HG03039 (cell line): ENCODE measurements around the gene MBD5.

Experiments
- ATAC-seq: cut with Tn5 transposase; IDR thresholded peaks from one replicate; pipeline ENCODE4 v1.9.1; 2021; ENCODE audit warnings: mild to moderate bottlenecking, moderate library complexity; ENCODE audit not compliant: unreplicated experiment

MBD5 gene

DNA sequence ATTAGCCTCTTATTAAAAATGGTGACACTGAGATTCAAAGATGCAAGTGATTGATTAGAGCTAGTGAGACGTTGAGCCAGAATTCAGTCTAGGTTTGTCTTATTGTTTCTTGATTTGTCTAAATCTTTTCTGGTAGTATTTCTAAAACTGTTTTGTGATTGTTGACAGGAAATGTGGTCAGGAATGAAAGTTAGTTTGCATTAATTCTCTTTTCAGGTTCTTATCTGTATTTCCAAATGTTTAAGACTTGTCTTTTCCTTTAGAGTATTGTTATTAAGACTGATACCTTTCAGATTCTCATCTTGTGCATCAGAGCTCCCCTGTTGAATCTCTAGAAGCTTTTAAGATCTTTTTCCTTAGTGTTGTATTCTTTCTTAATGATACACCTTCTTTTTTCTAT lies 89.3 kb downstream of the MBD5 start:
- ATAC-seq = no peak

DNA sequence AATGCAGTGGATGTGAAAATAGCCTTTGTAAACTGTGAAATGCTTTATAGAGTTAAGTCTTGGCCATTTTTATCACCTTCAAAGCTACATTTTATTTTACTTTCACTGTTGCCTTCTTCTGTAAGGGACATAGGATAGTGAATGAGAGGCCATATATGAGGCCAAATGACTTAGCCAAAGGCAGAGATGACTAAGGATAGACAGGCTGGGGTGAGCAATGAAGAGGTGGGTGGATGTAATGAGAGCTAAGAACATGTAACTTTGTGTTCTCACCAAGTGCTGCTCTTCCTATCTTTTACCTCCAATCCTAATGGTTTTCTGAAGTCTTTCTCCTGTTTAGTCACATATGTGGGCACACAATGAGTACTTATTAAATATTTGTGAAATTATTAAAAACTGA lies 101.9 kb downstream of the MBD5 start:
- no peak for ATAC-seq

DNA sequence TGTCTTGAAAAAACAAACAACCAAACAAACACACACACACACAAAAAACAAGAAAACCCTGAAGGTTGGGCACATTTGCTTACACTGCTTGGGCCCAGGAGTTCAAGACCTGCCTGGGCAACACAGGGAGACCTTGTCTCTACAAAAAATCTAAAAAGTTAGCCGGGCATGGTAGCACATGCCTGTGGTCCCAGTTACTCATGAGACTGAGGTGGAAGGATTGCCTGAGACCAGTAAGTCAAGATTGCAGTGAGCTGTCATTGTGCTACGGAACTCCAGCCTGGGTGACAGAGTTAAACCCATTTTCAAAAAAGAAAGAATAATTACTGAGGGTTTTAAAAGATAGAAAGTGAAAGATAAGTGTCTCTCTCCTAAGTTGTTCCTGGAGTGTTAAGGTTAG lies 103.4 kb downstream of the MBD5 start:
- no peak for ATAC-seq

DNA sequence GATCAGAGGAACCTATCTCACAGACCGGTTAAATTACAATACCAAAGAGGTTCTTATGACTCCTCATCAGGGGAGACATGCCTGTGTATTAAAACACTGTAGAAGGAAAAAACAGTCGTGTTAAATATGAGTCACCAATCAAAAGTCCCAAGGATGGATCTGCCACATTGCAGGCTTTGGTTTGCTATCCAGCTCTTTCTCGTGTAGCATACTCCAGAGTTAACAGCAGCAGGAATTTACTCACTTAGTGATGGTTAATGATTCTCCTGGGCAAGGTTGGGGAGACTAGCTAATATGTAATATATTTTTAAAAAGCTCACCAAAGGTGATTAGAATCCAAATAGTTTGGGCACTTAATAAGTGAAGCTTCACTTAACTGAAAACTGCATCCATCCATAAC lies 109.7 kb downstream of the MBD5 start:
- ATAC-seq = no peak

DNA sequence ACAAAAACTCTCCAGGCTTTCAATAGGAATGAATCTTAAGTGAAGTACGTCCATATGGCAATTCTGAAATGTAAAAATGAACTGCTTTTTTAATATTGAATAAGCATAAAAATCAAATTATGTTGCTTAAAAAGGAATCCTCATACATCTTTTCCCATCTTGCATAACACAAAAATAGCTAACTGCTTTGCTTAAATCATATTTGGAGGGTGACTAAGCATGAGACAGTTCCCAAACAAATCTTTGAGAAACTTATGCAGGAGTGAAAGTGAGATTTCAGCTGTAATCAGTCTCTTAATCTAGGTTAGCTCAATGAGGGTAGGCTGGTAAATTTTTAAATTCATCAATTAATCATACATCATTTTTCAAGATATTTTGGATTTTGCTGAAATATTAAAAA lies 111.5 kb downstream of the MBD5 start:
- ATAC-seq = no peak

DNA sequence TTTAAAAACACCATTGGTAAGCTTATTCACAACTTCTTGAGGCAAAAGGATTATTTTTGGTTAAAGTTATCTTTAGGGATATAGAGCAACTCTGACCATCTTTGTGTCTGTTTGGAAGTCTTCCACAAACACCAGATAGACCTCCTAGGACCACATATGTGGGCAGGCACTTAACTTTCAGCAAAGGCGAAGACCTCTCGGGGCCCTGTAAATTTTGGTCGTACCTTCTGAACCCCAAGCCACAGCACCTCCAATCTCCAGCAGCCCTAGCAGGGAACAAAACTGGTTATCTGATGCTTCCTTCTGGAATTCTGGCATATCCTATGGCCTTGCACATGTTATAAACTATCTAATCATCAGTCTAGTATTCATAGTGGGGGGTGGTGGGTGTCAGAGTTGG lies 114.8 kb downstream of the MBD5 start:
- no peak for ATAC-seq

DNA sequence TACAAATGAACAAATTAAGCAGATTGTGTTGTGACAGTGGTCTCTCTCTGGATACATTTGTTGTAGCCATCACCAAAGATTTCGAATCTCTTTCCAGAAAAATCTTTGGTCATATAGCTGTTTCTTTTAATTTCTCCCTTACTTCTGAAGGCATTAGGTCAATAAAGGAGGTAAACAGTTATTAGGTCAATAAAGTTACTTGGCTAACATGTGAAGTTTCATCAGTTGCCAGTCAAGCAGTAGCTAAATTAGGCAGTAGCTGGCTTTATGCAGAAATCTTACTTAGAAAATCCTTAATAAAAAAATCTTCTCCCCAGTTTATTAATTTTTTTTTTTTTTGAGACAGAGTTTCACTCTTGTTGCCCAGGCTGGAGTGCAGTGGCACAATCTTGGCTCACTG lies 115.5 kb downstream of the MBD5 start:
- no peak for ATAC-seq

DNA sequence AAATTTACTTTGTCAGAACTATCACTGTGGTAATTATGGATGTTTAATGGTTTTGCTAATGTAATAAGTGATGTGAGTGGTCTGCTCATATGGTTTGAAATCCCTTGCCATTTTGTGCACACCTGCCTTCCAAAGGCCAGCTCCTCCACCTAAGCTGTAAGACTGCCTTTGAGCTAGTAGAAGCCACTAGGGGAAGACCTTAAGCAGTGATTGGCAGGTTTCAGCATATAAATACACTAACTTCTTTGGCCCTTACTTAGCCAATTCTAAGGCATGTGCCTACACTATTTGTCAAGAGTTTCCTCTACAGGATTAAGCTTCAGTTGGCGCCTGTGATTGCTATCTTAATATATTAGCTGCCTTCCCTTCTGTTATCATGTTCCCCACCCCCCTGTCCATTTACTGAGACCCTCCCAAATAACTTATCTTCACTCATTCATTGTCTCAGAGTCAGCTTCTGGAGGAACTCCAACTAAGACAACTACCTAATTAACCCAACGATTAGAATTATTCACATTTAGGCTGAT lies 141.1 kb downstream of the MBD5 start:
- no peak for ATAC-seq

DNA sequence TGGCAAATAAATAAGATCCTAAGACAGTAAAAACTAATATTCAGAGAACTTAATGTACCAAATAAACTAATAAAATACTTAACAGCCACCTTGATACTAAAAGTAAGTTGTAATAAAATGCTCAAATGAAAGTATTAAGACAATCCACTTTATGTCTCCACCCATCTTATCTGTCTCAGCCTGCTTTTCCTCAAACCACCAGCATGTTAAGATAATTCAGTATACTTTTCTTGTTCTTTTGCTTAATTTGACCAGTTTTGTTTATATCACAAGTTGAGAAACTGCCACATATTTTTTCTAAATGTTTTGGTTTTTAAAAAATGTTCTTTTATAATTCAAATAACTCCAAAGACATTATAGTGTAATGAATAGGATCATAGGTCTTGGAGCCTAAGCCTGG lies 142.0 kb downstream of the MBD5 start:
- ATAC-seq = no peak

DNA sequence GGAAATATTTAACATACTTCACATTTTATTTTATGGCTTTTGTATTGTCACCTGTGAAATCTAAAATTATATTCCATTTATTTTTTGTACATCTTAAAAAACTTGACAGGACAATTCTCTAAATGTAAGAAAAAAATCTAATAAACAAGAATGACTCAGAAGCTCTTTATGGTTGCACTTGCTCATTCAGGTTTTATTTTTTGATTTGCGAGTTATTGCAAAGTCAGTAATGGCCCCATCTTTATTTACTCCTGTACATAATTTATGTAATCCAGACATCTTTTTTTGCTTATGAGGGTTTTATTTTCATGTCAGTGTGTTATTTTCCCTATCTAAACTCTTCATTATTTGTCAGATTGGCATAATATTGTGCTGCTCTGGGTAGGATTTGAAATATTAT lies 145.1 kb downstream of the MBD5 start:
- ATAC-seq = no peak

DNA sequence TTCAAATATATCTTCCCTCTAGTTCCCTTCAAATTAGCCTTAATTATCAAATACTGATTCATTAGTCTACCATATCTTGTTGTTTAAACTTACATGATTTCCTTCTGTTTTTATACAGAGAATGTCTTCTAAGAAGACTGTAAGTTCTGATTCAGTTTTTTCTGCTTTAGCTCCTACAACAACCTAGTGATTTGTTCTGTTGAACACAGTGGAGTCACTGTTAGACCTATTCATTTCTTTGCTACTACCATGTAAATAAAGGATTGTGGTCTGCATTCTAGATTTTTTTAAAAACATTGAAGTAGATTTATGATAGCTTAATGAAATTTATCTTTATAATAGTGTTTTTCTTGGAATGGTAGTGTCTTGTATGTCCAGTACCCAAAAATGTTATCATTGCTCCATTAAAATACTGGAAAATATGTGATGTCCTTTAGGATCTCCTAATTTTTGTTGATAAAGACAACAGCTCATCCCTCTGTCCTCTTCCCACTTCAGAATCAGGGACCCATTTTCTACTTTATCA lies 146.4 kb downstream of the MBD5 start:
- ATAC-seq = no peak

DNA sequence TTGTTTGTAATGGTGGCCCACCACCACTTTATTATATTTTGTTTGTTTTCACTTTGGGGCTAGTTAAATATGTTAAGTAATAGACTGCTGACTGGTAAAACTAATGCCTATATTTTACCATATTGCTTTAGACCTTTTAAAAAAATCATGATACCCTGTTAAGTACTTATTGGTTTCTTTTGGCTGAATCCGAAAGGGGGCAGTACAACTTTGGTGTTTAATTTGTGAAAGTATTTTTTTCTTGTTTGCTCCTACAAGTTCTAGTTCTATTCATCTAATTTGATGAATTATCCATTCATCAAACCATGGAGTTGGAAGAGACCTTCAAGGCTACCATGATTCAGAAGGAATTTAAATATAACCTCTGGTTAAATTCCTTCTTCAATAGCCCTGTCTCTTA lies 147.0 kb downstream of the MBD5 start:
- no peak for ATAC-seq

DNA sequence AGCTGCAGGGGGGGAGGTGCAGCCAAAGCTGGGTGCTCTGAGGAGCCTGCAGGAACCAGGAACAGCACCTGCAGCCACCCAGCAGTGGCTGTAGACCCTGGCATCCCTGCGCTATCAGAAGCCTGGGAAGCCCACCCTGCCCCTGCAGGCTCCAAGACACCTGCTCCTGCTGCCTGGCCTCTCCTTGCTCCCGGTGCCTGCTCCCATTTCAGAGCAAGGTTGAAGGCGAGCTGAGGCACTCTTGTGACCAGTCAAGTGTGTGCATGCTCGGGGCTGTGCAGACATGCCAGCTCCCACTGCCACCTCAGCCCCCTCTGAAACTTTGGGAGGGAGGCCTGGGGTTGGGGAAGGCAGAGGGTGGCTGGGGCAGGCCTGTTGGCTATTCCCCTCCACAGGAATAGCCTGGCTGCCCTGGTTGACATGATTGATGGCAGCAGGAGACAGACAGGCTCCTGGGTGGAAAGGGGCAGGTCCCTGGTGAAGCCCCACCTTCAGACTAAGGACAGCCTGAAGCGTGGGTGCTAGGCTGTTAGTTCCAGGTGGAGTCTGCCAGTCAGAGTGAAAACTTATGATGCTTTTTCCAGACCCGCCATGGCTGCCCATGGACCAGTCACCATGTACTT lies 151.4 kb downstream of the MBD5 start:
- ATAC-seq = no peak

DNA sequence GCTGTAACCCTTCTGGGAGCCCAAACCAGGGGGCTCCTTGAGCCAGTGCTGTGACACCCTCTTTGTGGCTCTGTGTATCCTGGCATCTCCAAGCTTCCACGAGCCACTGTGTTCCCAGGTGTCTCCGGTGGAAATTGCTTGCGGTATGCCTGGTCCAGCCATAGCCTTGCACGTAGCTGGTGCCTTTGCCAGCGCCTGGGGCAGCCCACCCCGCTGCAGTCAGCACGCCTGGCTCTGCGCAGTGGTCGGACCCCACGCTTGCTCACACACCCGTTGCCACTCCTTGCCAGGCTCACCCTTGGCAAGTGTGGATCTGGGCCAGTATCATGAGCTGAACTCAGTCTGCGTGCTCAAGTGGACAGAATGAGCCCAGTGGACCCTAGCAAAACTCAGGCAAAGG lies 152.3 kb downstream of the MBD5 start:
- no peak for ATAC-seq

DNA sequence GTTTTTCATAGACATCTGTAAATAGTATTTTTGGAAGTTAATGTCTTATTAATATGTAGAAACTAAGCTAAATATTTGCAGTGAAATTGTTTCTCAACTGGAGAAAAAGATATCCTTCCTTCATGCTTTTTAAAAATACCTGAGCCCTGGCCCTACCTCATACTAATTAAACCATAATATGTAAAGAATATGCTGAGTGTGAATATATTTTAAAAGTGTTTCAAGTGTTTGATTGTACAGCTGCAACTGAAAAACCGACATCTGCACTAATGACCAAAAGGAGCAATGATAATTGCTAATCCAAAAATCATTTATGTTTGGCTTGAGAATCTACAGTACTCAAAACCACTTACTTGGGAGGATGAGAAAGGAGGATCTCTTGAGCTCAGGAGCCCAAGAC lies 156.7 kb downstream of the MBD5 start:
- no peak for ATAC-seq

DNA sequence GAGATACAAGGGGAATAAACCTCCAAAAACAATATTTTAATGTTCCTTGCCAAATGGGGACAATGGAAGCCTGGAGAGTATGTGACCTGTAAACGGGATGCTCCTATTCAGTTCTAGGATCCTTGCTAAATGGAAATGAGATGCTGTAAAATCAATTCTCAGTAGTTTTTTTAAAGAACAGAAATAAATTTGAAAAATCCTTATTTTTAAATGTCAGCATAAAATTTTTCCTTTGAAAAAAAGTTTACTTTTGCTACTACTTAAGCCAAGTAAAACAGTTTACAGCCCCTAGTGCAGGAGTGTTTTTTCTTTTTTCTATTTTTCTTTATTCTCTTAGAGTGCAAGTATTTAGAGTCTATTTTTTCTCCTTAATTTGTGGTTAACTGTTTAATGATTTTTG lies 158.8 kb downstream of the MBD5 start:
- no peak for ATAC-seq

DNA sequence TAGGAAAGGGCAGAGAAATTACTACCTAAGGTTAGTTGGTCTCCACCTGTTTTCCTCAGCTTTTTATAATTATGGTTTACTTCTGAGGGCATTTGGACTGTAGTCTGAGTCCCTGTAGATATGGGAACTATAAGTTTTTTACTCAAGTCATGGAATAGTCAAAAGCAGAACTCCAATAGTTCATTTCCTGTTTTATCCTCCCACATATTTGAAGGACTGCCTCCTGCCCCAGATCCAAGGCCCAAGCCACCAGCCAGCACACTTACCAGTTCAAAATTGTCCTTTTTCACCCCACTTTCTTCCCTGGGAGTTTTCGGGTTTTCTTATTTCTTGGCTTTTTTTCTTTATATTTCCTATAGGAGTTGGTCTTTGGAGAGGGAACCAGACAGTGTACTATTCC lies 164.1 kb downstream of the MBD5 start:
- ATAC-seq = no peak

DNA sequence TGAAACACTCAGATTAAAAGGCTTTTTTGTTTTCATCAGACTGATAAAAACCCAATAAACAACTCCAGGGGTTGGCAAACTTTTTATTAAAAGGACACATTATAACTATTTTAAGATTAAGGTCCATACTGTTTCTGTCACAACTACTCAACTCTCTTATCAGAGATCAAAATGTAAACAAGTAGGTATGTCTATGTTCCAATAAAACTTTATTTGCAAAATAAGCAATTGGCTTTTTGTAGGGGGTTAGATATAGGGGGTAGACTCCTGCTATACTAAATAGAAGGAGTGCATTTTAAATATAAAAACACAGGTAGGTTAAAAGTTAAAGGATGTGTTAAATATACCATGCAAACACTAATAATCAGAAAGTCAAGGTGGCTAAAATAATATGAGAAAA lies 174.0 kb downstream of the MBD5 start:
- no peak for ATAC-seq

DNA sequence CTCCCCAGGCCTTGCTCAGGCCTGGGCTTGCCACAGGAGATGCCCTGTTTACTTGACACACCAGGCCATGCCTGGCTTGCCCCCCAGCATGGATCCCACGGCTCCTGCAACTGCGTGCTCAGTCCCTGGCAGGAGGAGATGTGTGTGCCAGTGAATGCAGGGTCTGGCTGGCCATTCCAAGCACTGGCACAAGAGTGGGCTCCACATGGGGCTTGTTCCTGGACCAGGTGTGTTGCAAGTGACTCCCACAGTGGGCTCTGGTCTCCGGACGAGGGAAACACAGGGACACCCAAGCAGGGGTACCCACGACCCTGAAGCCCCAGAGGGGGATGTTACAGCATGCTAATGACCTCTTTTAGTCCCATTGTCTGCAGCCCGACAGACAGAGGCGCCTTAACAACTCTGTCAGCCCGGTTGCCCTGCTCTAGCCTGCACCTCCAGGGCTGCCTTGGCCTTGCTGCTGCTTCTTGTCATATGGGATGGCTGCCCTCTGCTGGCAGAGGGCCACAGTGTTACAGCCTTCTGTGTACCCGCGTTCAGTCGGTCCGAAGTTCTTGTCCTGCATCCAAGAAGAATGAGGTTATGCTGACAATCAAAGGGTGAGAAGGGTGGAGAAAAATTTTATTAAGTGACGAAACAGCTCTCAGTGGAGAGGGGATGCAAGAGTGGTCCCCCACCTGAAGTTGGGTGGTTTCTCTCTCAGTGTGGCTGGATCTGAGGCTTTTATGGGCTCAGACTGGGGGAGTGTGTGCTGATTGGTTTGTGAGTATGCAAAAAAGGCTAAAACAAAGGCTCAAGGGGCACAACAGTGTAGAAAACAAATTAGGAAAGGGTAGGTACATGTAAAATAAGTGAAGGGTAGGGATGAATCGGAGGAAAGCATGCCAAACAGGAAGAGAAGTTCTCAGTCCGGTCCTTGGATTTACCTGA lies 180.4 kb downstream of the MBD5 start:
- no peak for ATAC-seq

DNA sequence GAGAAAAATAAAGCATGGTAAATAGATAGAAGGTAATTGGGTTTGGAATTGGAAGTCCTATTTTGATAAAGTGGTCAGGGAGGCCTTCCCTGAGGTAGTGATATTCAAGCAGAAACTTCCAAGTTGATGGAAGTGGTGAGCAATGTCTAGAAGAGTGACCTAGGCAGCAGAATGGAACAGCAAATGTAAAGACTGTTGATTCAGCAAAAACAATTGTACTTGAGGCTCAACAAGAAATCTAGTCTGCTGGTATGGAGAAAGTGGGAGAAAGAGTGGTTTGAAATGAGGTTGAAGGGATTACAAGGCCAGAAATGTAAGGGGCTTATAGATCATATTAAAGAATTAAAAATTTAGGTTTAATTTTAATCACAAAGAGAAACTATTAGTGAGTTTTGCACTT lies 181.3 kb downstream of the MBD5 start:
- ATAC-seq = no peak

DNA sequence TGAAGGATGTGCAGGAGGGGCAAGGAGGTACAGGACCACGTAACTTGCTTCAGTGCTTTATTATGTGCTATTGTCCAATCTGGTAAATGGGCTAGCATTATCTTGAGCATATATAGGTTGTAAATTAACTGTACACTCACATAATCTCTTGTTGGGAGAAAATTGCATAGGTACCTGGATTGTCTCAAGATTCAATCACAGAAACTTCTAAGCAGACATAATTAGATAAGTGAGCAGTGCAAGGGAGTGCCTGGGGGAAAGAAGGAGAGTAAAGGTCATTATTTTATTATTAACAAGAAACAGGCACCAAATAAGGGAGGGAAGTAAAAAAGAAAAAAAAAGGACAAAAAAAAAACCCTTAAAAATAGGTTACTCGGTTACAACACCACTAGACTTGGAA lies 186.2 kb downstream of the MBD5 start:
- ATAC-seq = no peak

DNA sequence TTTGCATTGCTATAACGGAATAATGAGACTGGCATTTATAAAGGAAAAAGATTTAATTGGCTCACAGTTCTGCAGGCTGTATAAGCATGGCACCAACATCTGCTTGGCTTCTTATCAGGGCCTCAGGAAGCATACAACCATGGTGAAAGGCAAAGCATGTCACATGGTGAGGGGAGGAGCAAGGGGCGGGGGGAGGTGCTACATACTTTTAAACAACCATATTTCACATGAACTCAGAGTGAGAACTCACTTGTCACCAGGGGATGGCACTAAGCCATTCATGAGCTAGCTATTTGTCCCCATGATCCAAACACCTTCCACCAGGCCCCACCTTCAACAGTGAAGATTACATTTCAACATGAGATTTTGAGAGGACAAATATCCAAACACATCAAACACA lies 188.7 kb downstream of the MBD5 start:
- ATAC-seq = no peak
